Left lung (tissue), 10 donors: ENCODE data around the gene CREB3L2. TPM values are rescaled to one million over a fixed set of nuclear protein-coding genes. Genes with fewer than 3 reads are reported as not detected.

Experiments used
- ATAC-seq: fragments of 200-7000 bp; cut with Tn5 transposase; one replicate; pipeline ENCODE4 v1.9.1; 2020; ENCODE audit warnings: moderate library complexity
- DNase-seq, 4 donors: peaks; one replicate each; pipeline ENCODE4 v3.0.0-alpha.2; 2013 to 2020
- H3K27ac ChIP-seq, 2 donors: fragments of 200-600 bp; sonication (generic) in 1 of 2; one replicate each; pipeline versions ENCODE4 v1.5.0 to v1.8.0; 2020 to 2021
- H3K27me3 ChIP-seq, 2 donors: fragments of 200-600 bp; sonication (generic) in 1 of 2; one replicate each; pipeline versions ENCODE4 v1.5.0 to v1.8.0; 2020 to 2021
- H3K36me3 ChIP-seq, 2 donors: fragments of 200-600 bp; sonication (generic) in 1 of 2; one replicate each; pipeline versions ENCODE4 v1.5.0 to v1.8.0; 2020 to 2021
- H3K4me1 ChIP-seq, 2 donors: fragments of 200-600 bp; one replicate each; pipeline ENCODE4 v1.8.0; 2021
- H3K4me3 ChIP-seq, 2 donors: fragments of 200-600 bp; sonication (generic) in 1 of 2; one replicate each; pipeline versions ENCODE4 v1.5.0 to v1.8.0; 2020 to 2021; ENCODE audit warnings: mild to moderate bottlenecking in 1 of 2
- H3K9me3 ChIP-seq, 2 donors: fragments of 200-600 bp; sonication (generic) in 1 of 2; one replicate each; pipeline versions ENCODE4 v1.5.0 to v1.8.0; 2020 to 2021
- intact Hi-C, 2 donors: fragments of 100-400 bp; cut with DNase I; formaldehyde crosslinking; loops; one replicate each; pipeline versions ENCODE4 v1.11.2 to v1.14.2; 2022
- polyA plus RNA-seq, 6 donors: library from polyadenylated mRNA; unstranded; fragments of 120-200 nt; gene quantifications; one replicate each; pipeline ENCODE4 v1.2.1, GENCODE V29; 2013; ENCODE audit not compliant: insufficient read length in 6 of 6
- total RNA-seq, 2 donors: library from RNA; stranded (reverse); fragmentation: NEBNext Ultra II Directional; extraction: Animal tissue kit (Norgen Biotek cat#: 25700); gene quantifications; one replicate each; pipeline ENCODE4 v1.2.1, GENCODE V29; 2021
- TF ChIP-seq, protein P1 (sequence below), 2 donors: fragments of 200-600 bp; sonication (generic) in 1 of 2; IDR thresholded peaks; one replicate each; pipeline versions ENCODE4 v1.5.0 to v1.8.0; 2021; ENCODE audit warnings: antibody characterized with exemption in 2 of 2
- donor health status: DM: no; HTN: yes; CAD: no.
- donor health status: DM: no; HTN: no; CAD: no.

Gene CREB3L2
- total and polyA plus RNA-seq, 8 donors = 49.9 to 62.7 (median 58.9) TPM

DNA sequence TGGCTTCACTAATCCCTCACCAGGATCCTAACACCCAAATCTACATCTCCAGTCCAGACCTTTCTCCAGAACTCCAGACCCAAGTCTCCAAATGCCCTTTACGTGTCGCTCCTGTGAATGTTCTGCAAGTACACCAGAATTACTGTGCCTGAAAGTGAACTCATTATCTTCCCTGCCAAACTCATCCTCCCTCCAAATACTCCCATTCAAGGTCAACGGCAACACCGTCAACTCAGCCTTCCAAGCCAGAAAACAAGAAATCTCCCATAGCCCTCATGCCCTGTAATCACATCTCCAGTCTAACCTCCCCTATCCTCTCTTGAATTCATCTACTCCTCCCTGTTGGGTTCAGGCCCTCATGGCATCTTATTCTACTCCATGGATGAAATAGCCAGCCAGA is 12.3 kb downstream of the CREB3L2 start:
- peaks cover 45 to 59% of the 10 kb centered on the region in 2 donors for H3K4me1 ChIP-seq
- no peak for ATAC-seq
- no peaks in the 10 kb centered on the region for H3K9me3 ChIP-seq
- H3K4me3 ChIP-seq = no peak overlapping the region
- TF ChIP-seq, protein P1, sequence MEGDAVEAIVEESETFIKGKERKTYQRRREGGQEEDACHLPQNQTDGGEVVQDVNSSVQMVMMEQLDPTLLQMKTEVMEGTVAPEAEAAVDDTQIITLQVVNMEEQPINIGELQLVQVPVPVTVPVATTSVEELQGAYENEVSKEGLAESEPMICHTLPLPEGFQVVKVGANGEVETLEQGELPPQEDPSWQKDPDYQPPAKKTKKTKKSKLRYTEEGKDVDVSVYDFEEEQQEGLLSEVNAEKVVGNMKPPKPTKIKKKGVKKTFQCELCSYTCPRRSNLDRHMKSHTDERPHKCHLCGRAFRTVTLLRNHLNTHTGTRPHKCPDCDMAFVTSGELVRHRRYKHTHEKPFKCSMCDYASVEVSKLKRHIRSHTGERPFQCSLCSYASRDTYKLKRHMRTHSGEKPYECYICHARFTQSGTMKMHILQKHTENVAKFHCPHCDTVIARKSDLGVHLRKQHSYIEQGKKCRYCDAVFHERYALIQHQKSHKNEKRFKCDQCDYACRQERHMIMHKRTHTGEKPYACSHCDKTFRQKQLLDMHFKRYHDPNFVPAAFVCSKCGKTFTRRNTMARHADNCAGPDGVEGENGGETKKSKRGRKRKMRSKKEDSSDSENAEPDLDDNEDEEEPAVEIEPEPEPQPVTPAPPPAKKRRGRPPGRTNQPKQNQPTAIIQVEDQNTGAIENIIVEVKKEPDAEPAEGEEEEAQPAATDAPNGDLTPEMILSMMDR (IDR thresholded peaks at IDR 0.05) = no peak
- H3K27me3 ChIP-seq = no peaks in the 10 kb centered on the region
- no peaks in the 10 kb centered on the region for H3K36me3 ChIP-seq
- DNase-seq = no peak
- intact Hi-C loops = no loop called here
- H3K27ac ChIP-seq = peak overlapping the region in 1 of 2 donors; percentile 61

DNA sequence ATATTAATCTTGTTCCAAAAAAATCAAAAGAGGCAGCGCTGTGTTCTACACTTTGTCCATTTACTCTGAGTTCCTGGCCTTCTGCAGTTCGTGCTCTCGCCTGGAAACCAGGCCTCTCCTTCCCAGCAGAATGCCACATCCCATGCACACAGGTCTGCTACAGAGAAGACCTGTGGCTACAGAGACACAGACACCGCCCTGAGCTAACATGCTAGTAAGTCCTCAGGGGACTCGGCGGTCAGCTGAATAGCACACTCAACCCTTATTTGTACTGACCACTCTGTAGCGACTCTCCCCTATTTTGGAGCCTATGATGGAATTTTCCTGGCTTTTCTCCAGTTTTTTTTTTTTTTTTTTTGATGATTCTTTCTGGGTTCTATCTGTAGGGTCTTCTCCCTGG is 12.8 kb downstream of the CREB3L2 start:
- H3K4me1 ChIP-seq = peaks cover 45 to 59% of the 10 kb centered on the region in 2 donors
- no peak for DNase-seq
- peak overlapping the region in 1 of 2 donors; percentile 61 for H3K27ac ChIP-seq
- no peak overlapping the region for H3K4me3 ChIP-seq
- no peak for ATAC-seq
- no peaks in the 10 kb centered on the region for H3K9me3 ChIP-seq
- intact Hi-C loops = no loop called here
- H3K36me3 ChIP-seq = no peaks in the 10 kb centered on the region
- no peaks in the 10 kb centered on the region for H3K27me3 ChIP-seq
- TF ChIP-seq, protein P1 (IDR thresholded peaks at IDR 0.05) = no peak

DNA sequence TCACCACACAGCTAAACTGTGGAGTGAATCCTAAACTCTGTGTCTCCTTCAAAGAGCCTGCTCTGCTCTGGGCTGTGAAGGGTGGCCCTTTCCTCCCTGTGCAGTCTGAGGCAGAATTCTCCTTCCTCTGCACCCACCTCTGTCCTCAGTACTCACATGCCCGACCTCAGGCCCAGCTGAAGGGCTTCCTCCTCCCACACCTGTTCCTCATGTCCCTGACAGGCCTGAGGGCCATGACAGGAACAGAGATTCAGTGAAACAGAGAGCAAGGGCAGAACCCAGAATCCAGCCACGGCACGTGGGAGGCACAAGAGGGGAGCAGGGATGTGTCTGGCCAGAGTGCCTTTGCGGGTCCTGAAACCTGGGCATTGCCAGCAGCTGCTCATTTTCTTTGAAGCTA is 13.9 kb downstream of the CREB3L2 start:
- intact Hi-C loops = no loop called here
- H3K27me3 ChIP-seq = no peaks in the 10 kb centered on the region
- H3K36me3 ChIP-seq = peaks cover 0 to 7% of the 10 kb centered on the region in 2 donors
- peaks cover 42 to 50% of the 10 kb centered on the region in 2 donors for H3K4me1 ChIP-seq
- TF ChIP-seq, protein P1 (IDR thresholded peaks at IDR 0.05) = no peak
- no peak overlapping the region for H3K4me3 ChIP-seq
- H3K27ac ChIP-seq = no peak overlapping the region
- H3K9me3 ChIP-seq = peaks cover 0 to 1% of the 10 kb centered on the region in 2 donors
- ATAC-seq = no peak
- no peak for DNase-seq

DNA sequence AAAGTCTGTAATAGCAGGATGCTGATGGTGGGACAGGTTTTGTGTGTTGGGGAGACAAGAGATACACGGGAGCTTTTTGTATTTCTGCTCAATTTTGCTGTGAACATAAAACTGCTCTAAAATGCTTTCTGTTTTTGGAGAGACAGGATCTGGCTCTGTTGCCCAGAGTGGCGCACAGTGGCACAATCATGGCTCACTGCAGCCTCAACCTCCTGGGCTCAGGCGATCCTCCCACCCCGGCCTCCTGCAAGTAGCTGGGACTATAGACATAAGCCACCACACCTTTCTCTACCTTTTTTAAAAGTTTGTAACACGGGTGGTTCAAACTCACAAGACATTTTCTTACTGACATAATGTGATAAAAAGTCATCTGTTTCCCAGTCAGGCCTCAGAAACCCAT is 14.3 kb downstream of the CREB3L2 start:
- intact Hi-C loops = no loop called here
- ATAC-seq (no peak), DNase-seq (no peak)
- TF ChIP-seq, protein P1 (IDR thresholded peaks at IDR 0.05) = no peak
- H3K27ac ChIP-seq = peak overlapping the region; percentile 16 to 50
- H3K4me3 ChIP-seq = no peak overlapping the region
- peaks cover 38 to 46% of the 10 kb centered on the region in 2 donors for H3K4me1 ChIP-seq
- H3K27me3 ChIP-seq = no peaks in the 10 kb centered on the region
- H3K9me3 ChIP-seq = peaks cover 0 to 5% of the 10 kb centered on the region in 2 donors
- H3K36me3 ChIP-seq = peaks cover 0 to 7% of the 10 kb centered on the region in 2 donors

DNA sequence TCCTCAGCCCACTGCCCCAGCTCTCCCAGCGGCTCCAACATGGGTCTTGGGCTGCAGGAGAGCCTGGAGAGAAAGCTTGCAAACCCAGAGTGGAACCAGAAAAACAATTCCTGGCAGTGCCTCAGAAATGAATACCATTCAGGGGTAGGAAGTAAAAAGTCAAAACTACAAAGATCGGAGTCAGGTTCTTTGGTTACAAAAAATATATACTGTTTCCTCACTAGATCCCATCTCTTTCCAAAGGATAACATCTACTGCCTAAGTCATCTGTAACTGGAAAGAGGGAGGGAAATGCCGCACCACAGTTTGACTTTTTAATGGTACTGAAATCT is 14.9 kb downstream of the CREB3L2 start:
- TF ChIP-seq, protein P1 (IDR thresholded peaks at IDR 0.05) = no peak
- Histone ChIP-seq H3K4me1 (peaks cover 32 to 40% of the 10 kb centered on the region in 2 donors), H3K36me3 (peaks cover 0 to 7% of the 10 kb centered on the region in 2 donors), H3K9me3 (peaks cover 0 to 10% of the 10 kb centered on the region in 2 donors), H3K4me3 (no peak overlapping the region), H3K27me3 (no peaks in the 10 kb centered on the region), H3K27ac (peak overlapping the region; percentile 16 to 50)
- ATAC-seq = no peak
- intact Hi-C loops = no loop called here
- no peak for DNase-seq
